Panc1 (cell line): ENCODE results near the gene CLEC2D.

Experiments used
- CTCF ChIP-seq: fragments of 450-650 bp; IDR thresholded peaks from 2 replicates; pipeline ENCODE4 v1.5.1; 2017; ENCODE audit warnings: mild to moderate bottlenecking
- REST ChIP-seq, 2 experiments: IDR thresholded peaks; 2 replicates each; pipeline ENCODE4 v1.6.1; 2011 to 2012; ENCODE audit warnings: low read depth in 2 of 2, control low read depth in 1 of 2, low read length in 1 of 2, mild to moderate bottlenecking in 1 of 2, moderate library complexity in 1 of 2; ENCODE audit not compliant: insufficient read depth in 1 of 2
- SIN3A ChIP-seq: IDR thresholded peaks from 2 replicates; pipeline ENCODE4 v1.6.1; 2012; ENCODE audit warnings: low read depth, mild to moderate bottlenecking, low read length, moderate library complexity, borderline replicate concordance; ENCODE audit not compliant: insufficient read depth

GRCh38 chr12:9711664-9712063 lies 42.2 kb downstream of the CLEC2D start:
- no peak for TF ChIP-seq SIN3A
- TF ChIP-seq REST (IDR thresholded peaks at IDR 0.05; ENCODE audit: insufficient read depth in 1 of 2, low read depth in 2 of 2, low read length in 1 of 2), result no peak
- TF ChIP-seq CTCF, result no peak
